GM19328 (cell line): Measurements from ENCODE around the gene ANKS1B.
"Not testable (repeated sequence)": the region's sequence is repeated elsewhere in the genome, so short reads cannot be mapped to it uniquely, and the experiment has no call there.

Experiments used
- ATAC-seq: cut with Tn5 transposase; IDR thresholded peaks from one replicate; pipeline ENCODE4 v1.9.1; 2021; ENCODE audit warnings: mild to moderate bottlenecking, moderate library complexity; ENCODE audit not compliant: unreplicated experiment

ANKS1B gene

GRCh38 chr12:99389751-99390150 lies 595.0 kb downstream of the ANKS1B start:
- ATAC-seq: no peak

- ATAC-seq: no peak
These were observed 596.0 kb downstream of the ANKS1B start for GRCh38 chr12:99388671-99389195.

- ATAC-seq: no peak
These were observed 597.1 kb downstream of the ANKS1B start for GRCh38 chr12:99387661-99388060.

- ATAC-seq: peak; percentile 45
These were observed 597.8 kb downstream of the ANKS1B start for GRCh38 chr12:99386907-99387306.

GRCh38 chr12:99383258-99383657 lies 601.5 kb downstream of the ANKS1B start:
- ATAC-seq: no peak

- ATAC-seq: peak; percentile 65
These were observed 602.7 kb downstream of the ANKS1B start for GRCh38 chr12:99381992-99382391.

- no peak for ATAC-seq
These were observed 604.0 kb downstream of the ANKS1B start for GRCh38 chr12:99380701-99381100.

GRCh38 chr12:99374023-99374422 lies 610.7 kb downstream of the ANKS1B start:
- no peak for ATAC-seq

- no peak for ATAC-seq
These were observed 612.3 kb downstream of the ANKS1B start for GRCh38 chr12:99372257-99372920.

- no peak for ATAC-seq
These were observed 614.2 kb downstream of the ANKS1B start for GRCh38 chr12:99370421-99371138.

- ATAC-seq: no peak
These were observed 617.6 kb downstream of the ANKS1B start for GRCh38 chr12:99367181-99367580.

- ATAC-seq: no peak
These were observed 632.5 kb downstream of the ANKS1B start for GRCh38 chr12:99352269-99352668.

GRCh38 chr12:99343960-99344359 lies 640.8 kb downstream of the ANKS1B start:
- no peak for ATAC-seq

- no peak for ATAC-seq
These were observed 645.1 kb downstream of the ANKS1B start for GRCh38 chr12:99339663-99340062.

- ATAC-seq: no peak
These were observed 650.3 kb downstream of the ANKS1B start for GRCh38 chr12:99334285-99335056.

- ATAC-seq: no peak
These were observed 651.7 kb downstream of the ANKS1B start for GRCh38 chr12:99332936-99333591.

- ATAC-seq: no peak
These were observed 654.5 kb downstream of the ANKS1B start for GRCh38 chr12:99330216-99330615.

- ATAC-seq: not testable (repeated sequence)
These were observed 663.5 kb downstream of the ANKS1B start for GRCh38 chr12:99321210-99321609.

- ATAC-seq: no peak
These were observed 673.4 kb downstream of the ANKS1B start for GRCh38 chr12:99311373-99311772.

- ATAC-seq: no peak
These were observed 674.9 kb downstream of the ANKS1B start for GRCh38 chr12:99309812-99310211.

GRCh38 chr12:99302874-99303273 lies 681.9 kb downstream of the ANKS1B start:
- no peak for ATAC-seq
